OCI-LY7 (cell line): ENCODE results near the gene C1orf50.

Experiments used
- CTCF ChIP-seq: fragments of 200-600 bp; sonication (generic); conservative IDR thresholded peaks from 2 replicates; pipeline ENCODE4 v1.5.1; 2014; ENCODE audit warnings: mild to moderate bottlenecking, antibody characterized with exemption, low read length, moderate library complexity, mixed read lengths
- EZH2phosphoT487 ChIP-seq: fragments of 200-600 bp; sonication (generic); IDR thresholded peaks from 2 replicates; pipeline ENCODE4 v1.6.1; 2018; ENCODE audit warnings: low read depth, borderline replicate concordance, mild to moderate bottlenecking, mixed run types, antibody characterized with exemption, low read length, moderate library complexity, mixed read lengths

- TF ChIP-seq CTCF (no peak), EZH2phosphoT487 (no peak)
Observed at GRCh38 chr1:42743317-42744147, 23.5 kb upstream of the C1orf50 start.
